GM18951 (cell line): ENCODE data around the gene RAET1E.
"Not testable (repeated sequence)": the region's sequence is repeated elsewhere in the genome, so short reads cannot be mapped to it uniquely, and the experiment has no call there.

Experiments used
- POLR2A ChIP-seq: IDR thresholded peaks from 4 replicates; pipeline ENCODE4 v1.6.1; 2011; ENCODE audit warnings: mild to moderate bottlenecking; ENCODE audit not compliant: insufficient read length, insufficient read depth; ENCODE audit errors: extremely low read depth
- in situ Hi-C: fragments of 300-500 bp; cut with MboI; formaldehyde crosslinking; loops from one replicate; pipeline ENCODE4 v1.12.0; 2022; ENCODE audit warnings: low sequenced_read_pairs, mixed read lengths, inconsistent platforms; ENCODE audit not compliant: unreplicated experiment

Gene RAET1E

GRCh38 chr6:149923327-149923986 lies 25.5 kb upstream of the RAET1E start:
- in situ Hi-C loops: no loop called here
- no peak for TF ChIP-seq POLR2A

- no peak for TF ChIP-seq POLR2A
- in situ Hi-C loops: no loop called here
These were observed 24.9 kb upstream of the RAET1E start, which contains the start of gene RAET1G for GRCh38 chr6:149922642-149923326. Gene RAET1G, minus strand, starts transcription at chr6:149923121. Its CDS starts 111 bp downstream, at chr6:149923010.

- in situ Hi-C loops: not testable (repeated sequence)
These were observed 24.2 kb upstream of the RAET1E start for GRCh38 chr6:149922091-149922490.

GRCh38 chr6:149921361-149921760 lies 23.4 kb upstream of the RAET1E start:
- in situ Hi-C loops: no loop called here
- TF ChIP-seq POLR2A: no peak

- in situ Hi-C loops: no loop called here
These were observed 21.9 kb upstream of the RAET1E start for GRCh38 chr6:149919834-149920225.

GRCh38 chr6:149919126-149919833 lies 21.4 kb upstream of the RAET1E start:
- in situ Hi-C loops: not testable (repeated sequence)

More at GRCh38 chr6:149919834-149920225, 21.9 kb upstream of the RAET1E start:
- TF ChIP-seq POLR2A: no peak

- TF ChIP-seq POLR2A: no peak
- in situ Hi-C loops: no loop called here
These were observed 20.4 kb upstream of the RAET1E start for GRCh38 chr6:149918151-149918905.

- TF ChIP-seq POLR2A: no peak
- in situ Hi-C loops: no loop called here
These were observed 19.8 kb upstream of the RAET1E start for GRCh38 chr6:149917679-149918078.

GRCh38 chr6:149915970-149916865 lies 18.3 kb upstream of the RAET1E start:
- no peak for TF ChIP-seq POLR2A
- in situ Hi-C loops: no loop called here

GRCh38 chr6:149913540-149914240 lies 15.8 kb upstream of the RAET1E start:
- no peak for TF ChIP-seq POLR2A
- in situ Hi-C loops: no loop called here

GRCh38 chr6:149913085-149913484 lies 15.2 kb upstream of the RAET1E start:
- in situ Hi-C loops: no loop called here
- TF ChIP-seq POLR2A: no peak

- in situ Hi-C loops: not testable (repeated sequence)
These were observed 14.8 kb upstream of the RAET1E start for GRCh38 chr6:149912680-149913079.
